GM19025 (cell line): ENCODE data around the gene SPEM1.

Source experiments
- ATAC-seq: cut with Tn5 transposase; IDR thresholded peaks from one replicate; pipeline ENCODE4 v1.9.1; 2021; ENCODE audit warnings: mild to moderate bottlenecking, low read depth, moderate library complexity; ENCODE audit not compliant: unreplicated experiment

Gene SPEM1, protein sequence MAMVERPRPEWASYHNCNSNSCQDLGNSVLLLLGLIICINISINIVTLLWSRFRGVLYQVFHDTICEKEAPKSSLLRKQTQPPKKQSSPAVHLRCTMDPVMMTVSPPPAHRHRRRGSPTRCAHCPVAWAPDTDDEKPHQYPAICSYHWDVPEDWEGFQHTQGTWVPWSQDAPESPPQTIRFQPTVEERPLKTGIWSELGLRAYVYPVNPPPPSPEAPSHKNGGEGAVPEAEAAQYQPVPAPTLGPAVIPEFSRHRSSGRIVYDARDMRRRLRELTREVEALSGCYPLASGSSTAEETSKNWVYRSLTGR

DNA sequence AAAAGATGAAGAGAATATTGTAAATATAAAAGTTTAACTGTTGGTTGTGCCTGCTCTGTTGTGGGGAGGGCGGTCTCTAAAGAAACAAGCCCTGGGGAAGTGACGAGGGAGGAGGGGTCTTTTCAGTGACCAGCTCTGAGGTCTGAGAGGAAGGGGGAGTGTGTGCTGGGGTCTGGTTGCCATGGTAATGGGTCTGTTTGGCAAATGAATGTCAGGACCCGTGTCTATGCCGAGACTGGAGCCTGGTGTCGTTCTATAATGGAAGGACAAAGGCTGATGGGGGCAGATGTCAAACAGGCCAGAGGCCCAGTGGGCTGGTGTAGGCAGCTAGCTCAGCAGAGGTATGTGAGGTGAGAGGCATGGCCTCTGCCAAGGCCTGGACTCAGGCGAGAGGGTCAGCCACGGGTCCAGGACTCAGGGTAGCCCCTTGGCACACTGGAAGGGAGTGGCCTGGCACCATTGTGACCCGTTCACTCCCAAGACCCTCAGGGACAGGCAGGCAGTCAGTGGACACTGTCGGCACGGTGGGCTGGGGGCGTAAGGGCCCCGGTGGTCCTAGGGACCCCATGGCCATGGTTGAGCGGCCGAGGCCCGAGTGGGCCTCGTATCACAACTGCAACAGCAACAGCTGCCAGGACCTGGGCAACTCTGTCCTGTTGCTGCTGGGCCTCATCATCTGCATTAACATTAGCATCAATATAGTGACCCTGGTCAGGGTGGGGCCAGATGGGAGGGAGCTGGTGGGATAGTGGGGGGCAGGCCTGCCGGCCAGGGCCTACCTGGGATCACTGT lies at the start of gene SPEM1:
Gene SPEM1, plus strand, starts transcription at position 506 of the 792 bp plus-strand sequence. Its CDS starts 61 bp downstream, at position 567.
- no peak for ATAC-seq

DNA sequence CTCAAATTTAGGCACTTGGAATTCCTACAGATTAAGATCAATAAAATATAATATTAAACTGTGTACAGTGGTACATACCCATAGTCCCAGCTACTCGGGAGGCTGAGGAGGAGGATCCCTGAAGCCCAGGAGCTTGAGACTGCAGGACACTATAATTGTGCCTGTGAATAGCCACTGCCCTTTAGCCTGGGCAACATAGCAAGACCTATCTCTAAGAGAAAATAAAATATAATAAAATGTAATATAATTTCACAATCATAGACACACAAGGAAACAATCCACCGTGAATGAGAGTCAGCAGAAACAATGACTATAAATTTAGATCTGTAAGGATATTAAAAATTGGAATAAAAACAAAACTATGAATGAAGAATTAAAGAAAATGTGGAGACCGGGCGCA lies 49.3 kb upstream of the SPEM1 start:
- ATAC-seq, result no peak

DNA sequence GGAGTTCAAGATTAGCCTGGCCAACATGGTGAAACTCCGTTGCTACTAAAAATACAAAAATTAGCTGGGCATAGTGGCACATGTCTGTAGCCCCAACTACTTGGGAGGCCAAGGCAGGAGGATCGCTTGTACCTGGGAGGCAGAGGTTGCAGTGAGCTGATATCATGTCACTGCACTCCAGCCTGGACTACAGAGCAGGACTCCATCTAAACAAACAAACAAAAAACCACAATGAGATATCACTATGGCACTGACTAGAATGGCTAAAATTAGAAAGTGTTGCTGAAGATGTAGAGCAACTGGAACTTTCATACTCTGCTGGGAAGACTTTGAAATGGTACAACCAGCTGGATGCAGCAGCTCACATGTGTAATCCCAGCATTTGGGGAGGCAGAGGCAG lies 45.8 kb upstream of the SPEM1 start:
- ATAC-seq, result no peak

DNA sequence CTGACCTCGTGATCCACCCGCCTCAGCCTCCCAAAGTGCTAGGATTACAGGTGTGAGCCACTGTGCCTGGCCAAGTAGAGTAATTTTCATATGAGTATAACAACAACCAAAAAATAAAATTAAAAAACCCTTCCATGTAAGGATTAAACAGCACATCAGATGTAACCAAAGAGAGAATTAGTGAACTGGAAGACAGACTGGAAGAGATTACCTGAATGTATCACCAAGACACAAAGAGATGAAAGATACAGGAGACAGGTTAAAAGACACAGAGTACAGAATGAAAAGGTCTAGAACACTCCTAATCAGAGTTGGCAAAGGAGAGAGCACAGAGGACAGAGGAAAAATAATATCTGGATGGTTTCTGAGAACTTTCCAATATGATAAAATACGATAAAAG lies 41.0 kb upstream of the SPEM1 start:
- no peak for ATAC-seq

DNA sequence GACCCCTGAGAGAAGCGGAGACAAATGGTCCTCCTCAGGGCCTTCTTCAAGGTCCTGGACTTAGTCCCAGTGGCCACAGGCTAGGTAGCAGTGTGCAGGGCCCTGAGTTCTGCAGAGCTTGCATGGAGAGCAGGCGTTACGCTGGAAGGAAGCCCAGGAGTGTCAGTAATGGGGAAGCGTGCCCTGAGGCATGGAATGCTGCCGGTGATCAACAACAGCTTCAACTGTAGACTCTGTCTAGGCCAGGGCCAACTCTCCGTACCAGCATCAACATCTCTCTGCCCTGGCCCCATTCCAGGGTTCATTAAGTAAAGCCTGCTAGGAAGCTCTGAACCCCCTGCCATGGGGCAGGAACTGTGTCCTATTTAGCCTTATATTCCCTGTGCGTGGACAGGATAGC lies 39.8 kb upstream of the SPEM1 start:
- ATAC-seq, result no peak

DNA sequence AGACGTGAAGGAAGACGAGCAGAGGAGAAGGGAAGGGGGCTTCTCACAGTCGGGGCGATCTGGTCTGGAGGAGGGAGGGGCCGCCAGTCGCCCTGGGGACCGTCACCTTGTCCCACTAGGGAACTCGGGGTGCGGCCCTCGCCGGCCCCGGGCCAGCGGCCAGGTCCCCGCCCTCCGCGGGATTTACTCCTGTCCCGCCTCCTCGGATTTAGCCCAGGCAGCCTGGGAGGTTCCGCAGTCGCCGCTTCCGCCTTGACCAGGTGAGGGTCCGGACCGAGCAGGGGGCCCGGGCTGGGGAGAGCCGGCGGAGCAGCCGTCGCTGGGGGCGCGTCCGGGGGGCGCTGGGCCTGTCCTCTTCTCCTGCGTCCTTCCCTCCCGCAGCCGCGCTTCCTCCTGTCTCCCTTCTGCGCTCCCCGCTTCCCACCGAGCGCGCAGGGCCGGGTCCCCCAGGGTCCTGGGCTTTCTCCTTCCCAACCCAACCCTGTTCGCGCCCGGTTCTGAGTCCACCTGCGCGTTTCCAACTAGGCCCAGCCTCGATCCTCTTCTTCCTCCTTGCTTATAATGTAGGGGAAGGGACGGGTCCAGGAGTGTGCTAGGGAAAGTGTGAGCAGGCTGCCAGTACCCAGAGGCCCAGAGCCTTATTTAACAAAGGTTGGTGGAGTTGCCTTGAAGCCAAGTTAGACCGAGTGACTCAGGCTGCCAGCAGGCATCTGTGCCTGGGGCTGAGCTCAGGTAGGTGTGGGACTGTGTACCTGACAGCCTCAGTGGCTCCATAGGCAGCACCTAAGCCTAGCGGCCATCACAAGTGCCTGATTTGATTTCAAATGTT lies 39.1 kb upstream of the SPEM1 start, which contains the start of gene TNK1:
Gene TNK1, plus strand, starts transcription at position 235 of the 829 bp plus-strand sequence. CDS start 1,838 bp downstream, outside the sequence.
- ATAC-seq, result no peak

DNA sequence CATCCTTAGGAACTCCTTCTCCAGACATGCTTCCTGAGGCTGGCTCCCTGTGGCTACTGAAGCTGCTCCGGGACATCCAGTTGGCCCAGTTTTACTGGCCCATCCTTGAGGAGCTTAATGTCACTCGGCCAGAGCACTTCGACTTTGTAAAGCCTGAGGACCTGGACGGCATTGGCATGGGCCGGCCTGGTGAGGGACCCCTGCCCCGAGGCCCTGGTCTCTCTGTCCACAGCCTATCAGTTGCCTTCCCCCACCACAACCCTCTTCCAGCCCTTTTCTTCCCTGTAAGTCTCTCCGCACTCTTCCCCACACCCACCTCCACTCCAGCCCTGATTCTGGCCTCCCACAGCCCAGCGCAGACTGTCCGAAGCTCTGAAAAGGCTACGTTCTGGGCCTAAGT lies 37.2 kb upstream of the SPEM1 start:
- no peak for ATAC-seq

DNA sequence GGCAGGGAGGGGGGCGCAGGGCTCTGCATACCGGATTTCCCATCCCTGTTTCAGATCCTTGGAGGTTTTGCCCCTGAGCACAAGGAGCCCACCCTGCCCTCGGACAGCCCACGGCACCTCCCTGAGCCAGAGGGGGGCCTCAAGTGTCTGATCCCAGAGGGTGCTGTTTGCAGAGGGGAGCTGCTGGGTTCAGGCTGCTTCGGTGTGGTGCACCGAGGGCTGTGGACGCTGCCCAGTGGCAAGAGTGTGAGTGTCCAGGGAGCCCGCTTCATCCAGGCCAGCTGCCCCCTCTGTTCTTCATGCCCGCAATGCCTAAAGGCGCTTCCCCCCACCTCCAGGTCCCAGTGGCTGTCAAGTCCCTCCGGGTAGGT lies 36.8 kb upstream of the SPEM1 start:
- no peak for ATAC-seq

DNA sequence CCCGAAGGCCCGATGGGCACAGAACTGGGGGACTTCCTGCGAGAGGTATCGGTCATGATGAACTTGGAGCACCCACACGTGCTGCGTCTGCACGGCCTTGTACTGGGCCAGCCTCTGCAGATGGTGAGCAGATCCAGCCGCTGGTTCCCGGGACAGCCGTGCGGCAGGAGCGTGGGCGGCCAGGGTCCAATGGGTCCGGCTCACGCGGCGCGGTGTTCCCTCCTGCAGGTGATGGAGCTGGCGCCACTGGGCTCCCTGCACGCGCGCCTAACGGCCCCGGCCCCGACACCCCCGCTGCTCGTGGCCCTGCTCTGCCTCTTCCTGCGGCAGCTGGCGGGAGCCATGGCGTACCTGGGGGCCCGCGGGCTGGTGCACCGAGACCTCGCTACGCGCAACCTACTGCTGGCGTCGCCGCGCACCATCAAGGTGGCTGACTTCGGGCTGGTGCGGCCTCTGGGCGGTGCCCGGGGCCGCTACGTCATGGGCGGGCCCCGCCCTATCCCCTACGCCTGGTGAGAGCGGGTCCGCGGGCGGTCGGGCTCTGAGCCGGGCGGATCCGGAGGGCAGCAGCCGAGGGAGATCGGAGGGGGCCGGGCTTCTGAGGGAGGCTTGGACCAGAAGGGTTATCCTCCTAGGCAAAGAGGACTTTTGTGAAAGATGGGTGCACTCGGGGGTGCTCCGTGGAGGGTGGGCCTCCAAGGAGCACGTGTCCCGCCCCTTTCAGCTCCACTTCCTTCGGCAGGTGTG lies 36.2 kb upstream of the SPEM1 start:
- ATAC-seq, result peak; percentile 87

DNA sequence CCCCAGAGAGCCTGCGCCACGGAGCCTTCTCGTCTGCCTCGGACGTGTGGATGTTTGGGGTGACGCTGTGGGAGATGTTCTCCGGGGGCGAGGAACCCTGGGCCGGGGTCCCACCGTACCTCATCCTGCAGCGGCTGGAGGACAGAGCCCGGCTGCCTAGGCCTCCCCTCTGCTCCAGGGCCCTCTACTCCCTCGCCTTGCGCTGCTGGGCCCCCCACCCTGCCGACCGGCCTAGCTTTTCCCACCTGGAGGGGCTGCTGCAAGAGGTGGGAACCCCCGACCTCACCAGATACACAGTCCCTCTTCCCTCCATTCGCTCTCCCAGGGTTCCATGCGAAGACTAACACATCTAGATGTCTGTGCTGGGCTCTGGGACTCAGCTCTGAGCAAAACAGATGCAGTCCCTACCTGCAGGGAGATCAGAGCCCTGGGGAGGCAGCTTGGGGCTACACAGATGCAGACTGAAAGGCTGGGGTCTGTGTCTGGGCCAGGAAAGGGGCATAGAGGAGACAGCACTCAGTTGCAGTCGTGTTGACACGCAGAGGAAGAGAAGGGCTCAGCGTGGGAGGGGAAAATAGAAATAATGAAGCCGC lies 35.5 kb upstream of the SPEM1 start:
- ATAC-seq, result no peak

DNA sequence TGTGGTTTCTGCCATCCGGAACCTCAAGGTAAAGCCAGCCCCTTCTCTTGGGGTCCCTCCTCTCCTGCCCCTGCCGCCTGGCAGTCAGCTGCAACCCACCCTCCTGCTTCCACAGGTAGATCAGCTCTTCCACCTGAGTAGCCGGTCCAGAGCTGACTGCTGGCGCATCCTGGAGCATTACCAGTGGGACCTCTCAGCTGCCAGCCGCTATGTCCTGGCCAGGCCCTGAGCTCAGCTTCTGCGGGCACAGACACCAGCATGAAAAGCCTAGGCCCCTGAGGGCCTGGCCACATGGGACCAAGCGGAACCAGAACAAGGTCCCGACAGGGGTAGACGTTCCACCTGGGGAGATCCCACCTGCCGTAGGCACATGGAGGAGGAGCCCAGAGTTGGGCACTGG lies 31.3 kb upstream of the SPEM1 start:
- ATAC-seq, result no peak

DNA sequence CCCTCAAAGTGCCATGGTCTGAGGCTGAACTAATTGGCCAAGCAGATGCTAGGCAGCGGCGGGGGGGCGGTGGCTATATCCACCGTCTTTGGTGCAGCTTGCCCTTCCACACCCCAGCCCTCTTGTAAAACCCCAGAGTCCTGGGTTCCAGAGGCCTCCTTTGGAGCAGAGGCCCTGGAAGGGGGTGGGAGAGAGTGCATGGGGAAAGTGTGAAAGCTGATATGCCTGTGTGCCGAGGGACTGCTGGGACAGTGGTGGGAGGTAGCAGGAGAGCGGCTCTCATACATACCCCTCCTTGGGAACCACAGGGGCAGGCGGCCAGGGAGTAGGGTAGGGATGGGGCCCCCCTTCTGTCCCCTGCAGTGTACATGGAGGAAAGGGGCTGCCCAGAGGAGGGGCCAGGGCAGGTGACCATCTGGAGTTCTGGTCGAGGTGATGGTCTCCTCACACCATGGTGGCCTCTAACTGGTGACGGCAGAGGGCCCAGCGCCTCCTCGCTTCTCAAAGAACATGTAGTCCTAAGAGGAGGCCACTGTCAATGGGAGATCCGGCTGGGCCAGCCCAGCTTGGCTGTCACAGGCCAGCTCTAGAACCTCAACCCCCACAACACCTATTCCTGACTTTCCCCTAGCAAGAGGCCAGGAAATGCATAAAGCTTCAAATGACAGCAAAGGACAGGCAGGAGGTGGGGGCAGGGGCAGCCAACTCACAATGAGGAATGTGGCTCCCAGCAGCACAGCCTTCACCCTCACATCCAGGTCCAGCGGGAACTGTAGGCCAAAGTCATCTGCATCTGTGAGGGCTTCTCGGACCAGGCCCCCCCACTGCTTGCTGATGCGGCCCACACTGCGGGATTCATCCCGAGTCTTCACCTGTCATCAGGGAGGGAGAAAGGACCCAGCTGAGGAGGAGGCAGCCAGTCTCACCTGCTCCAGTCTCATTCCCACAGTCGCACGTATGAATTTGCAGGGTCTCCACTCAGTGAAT lies 29.9 kb upstream of the SPEM1 start:
- ATAC-seq, result no peak

DNA sequence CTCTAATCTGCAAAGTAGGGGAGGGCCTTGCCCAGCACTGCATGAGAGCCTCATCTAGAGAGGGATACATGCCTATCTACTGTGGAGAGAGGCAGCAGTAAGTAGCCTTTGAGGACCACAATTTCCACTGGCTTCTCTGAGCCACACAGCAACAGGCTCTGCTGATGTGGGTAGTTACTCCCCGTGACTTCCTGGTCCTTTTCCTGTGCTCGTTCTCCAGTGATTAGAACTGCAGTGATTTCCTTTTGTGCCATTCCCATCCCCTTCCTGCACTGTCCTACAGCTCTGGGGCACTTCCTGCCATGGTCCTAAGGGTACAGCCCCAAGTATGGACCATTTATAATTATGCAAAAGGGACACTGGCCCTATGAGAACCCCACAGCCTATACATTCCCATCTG lies 28.8 kb upstream of the SPEM1 start:
- ATAC-seq, result no peak

DNA sequence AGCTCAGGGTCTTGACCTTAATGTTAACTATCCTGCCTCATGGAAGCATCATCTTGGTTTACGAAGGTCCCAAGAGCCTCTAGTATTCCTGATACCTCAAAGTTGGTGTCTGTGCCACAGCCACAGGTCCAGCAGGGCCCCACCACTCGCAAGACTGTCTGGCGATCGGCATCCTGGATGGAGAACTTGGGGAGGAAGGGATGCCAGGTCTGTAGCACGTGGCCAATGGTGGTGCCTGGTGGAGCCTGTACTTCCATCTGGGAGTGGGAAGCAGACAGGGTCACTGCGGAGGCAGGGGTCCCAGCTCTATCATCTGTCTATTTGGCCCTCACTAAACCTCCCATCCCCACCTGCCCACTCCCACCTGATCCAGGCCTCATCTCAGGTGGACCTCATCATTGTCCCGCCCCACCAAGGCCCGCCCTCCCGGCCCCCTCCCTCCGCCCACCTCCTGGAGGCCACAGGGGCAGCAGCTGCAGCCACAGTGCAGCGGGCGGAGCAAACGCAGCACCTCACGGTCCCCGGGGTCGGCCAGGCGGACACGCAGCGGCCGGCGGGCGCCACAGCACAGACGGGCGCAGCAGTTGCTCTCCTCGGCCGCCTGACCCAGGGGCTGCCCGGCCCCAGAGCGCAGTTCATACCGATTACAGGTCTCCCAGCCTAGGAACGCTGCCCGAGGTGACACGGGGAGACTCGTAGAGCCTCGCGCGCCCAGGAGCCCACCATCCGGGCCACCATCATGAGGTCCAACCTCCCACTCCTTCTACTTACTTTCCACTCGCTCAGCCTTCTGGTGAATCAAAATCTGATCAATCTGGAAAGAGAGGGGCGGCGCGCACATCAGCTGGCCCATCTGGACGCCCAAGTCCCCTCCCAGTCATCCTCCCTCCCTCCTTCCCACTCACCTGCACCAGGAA lies 27.2 kb upstream of the SPEM1 start:
- ATAC-seq, result no peak

DNA sequence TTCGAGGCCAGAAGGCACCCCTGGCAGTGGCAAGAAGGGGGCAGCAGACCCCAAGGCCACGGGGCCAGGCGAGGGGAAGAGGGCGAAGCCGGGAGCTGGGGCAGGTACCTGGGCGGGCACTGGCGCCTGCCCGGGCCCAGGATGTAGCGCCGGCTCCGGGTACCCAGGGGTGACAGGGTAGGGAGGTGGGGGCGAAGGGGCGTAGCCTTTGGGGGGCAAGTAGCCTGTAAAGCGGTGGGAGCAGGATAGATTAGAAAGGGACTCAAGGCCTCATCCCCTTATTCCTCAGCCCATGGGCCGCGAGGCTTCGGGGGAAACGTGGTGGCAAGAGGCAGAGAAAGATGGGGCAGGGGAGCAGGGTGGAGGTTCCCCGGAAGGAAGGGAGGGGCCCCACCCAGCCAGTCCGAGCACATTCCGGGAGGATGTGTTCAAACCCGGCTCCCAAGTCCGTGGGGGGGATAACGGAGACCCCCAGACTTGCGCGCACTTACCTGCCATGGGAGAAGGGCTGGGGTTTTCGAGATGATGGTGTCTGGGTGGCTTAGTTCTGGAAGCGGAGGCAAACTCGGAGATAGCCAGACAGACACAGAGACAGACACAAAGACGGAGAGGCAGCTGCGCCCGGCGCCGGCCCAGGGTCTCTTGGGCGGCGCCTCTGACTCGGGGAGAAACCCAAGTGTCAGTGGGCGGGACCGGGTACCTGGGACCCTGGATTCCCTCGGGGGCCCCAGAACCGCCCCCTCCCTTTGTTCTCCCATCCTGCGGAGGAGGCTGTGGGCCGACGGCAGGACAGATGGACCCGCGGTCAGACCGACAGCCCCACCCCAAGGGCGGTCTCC lies 26.3 kb upstream of the SPEM1 start:
- peak; percentile 31 for ATAC-seq

DNA sequence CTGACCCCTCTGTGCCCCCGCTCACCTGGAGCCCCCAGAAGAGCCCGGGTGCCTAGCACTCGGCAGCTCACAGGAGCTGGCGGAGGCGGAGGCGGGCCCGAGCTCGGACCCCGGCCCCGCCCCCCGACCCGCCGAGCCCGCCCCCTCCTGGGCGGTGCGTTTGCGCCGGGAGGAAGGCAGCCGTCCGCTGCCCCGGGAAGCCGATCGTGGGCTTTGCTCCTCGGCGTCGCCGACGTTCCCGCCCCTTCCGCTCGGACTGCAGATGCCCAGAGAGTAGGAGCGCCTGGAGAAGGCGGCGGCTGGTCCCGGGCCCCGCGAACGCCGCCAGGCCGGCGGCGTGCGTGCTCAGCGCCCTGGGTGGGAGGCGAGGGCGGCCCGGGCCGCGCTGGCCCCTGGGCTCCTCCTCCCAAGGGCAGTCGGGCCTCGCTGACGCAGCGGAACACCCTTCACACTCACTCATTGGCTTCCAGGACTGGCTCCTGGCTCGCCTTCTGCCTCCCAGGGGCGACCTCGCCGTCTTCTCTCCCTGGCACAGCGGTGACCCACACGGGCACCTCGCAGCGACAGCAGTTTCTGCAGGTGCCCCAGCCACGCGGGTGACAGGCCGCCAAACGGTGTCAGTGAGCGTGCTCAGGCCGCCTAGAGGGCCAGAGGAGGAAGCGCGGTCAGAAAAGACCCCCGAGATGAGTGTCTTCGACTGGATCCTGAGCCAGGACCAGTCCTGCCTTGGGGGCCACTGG lies 25.5 kb upstream of the SPEM1 start, which contains the start of gene PLSCR3:
Gene PLSCR3, minus strand, starts transcription at position 74 of the 740 bp plus-strand sequence. CDS start 415 bp downstream, outside the sequence.
- peak; percentile 73 for ATAC-seq
